HUDEP-2 (cell line): ENCODE results near the gene SFRP2.

Experiments
- DNase-seq, 76 experiments: peaks; one replicate each; lab custom pipeline; 2025; ENCODE audit not compliant: unreplicated experiment in 76 of 76; lab: John Stamatoyannopoulos, UW

SFRP2 gene

DNA sequence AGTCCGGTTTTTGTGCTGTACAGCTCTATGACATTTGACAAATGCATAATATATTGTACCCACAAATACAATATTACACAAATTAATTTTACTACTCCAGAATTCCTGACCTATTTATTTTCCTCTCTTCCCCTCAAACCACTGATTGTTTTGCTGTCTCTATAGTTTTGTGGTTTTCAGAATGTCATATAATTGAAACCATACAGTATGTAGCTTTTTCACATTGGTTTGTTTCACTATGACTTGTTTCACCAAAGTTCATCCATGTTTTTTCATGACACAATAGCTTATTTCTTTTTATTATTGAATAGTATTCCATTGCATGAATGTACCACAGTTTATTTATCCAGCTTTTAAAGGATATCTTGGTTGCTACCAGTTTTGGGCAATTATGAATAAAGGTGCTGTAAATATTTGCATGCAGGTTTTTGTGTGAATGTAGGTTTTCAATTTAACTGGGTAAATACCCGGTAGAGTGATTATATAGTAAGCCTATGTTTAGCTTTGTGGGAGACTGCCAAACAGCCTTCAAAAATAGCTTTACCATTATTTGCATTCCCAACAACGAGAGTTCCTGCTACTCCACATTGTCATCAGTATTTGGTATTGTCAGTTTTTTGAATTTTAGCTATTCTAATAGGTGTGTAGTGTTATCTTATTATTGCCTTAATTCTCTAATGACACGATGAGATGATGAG, 55.0 kb downstream of the SFRP2 start:
- DNase-seq, result no peak

DNA sequence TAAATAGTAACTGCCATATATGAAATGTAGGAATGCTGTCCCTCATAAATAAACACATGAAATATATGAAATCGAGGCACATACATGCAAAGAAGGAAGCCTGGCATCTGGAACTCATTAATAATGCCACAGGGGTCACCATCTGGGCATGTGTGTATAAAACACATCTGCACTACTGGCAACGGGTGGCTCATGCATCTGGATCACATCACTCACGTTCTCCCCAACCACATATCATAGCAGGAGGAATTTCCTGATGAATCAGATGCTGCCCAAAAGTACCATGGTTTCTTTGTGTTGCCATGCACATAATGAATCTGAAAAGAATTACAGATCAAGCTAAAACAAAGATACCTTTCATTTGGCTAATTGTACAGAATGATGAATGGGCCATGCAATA, 57.6 kb downstream of the SFRP2 start:
- no peak for DNase-seq
